HG03575 (cell line): ENCODE results near the gene TAB3.

Experiments used
- ATAC-seq: cut with Tn5 transposase; IDR thresholded peaks from one replicate; pipeline ENCODE4 v1.9.1; 2021; ENCODE audit not compliant: unreplicated experiment, insufficient number of reproducible peaks, low FRiP score; ENCODE audit errors: extremely low read depth

The TAB3 gene

GRCh38 chrX:30791296-30792278, 97.5 kb downstream of the TAB3 start:
- ATAC-seq, result no peak

DNA sequence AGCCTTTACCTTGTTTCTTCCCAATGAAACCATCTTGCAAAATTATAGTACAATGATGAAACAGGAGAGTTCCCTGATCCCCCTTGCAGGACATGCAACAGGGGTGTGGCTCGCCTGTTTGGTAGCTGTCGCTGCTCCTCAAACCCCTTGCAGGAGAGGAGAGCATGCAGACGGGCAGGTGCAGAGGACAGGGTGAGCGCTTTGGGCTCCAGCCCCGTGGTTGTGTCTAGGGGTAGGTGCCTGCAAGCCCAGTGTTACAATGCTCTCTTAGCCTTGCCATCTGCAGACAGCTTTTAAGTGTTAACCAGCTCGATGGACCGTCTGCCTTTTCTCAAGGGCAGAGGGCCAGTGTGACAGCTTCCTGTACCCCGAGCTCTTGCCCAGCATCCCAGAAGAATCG, 102.0 kb downstream of the TAB3 start:
- no peak for ATAC-seq

- ATAC-seq, result no peak
Observed at GRCh38 chrX:30786374-30786773, 102.7 kb downstream of the TAB3 start.

DNA sequence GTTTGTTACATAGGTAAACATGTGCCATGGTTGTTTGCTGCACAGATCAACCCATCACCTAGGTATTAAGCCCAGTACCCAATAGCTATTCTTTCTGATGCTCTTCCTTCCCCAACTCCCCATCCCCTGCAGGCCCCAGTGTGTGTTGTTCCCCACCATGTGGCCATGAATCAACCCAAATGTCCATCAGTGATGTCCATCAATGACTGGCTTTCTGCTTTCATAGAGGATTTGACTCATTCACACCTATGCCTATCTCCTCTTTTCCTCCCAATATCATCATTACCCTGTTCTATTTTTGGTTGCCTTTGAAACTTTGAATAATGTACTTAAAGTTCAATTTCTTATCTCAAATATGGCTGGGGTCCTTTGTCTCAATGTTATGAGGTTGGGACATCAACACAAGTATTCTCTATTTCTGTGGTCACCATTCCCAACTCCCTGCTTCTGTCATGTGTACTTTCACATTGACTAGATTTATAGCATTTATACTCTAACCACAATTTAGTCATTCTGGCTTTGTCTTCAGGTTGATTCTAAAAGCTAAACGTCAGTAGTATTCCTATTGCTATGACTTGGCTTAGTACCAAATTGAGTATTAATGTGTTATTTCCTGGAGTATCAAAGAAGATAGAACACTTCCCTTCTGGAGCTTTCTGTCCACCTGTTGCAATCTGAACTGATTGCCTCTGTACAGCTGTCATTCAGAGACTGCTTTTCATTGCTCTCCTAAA, 107.2 kb downstream of the TAB3 start:
- ATAC-seq, result no peak

- ATAC-seq, result no peak
Observed at GRCh38 chrX:30779453-30780030, 109.5 kb downstream of the TAB3 start.

DNA sequence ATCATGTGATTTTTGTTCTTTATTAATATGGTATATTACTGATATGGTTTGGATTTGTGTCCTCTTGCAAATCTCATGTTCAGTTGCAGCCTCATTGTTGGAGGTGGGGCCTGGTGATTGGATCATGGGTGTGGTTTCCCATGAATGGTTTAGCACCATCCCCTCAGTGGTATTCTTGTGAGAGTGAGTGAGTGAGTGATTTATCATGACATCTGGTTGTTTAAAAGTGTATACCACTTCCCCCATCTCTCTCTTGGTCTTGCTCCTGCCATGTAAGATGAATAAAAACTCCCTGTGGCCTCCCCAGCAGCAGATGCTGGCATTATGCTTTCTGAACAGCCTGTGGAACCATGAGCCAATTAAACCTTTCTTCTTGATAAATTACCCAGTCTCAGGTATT, 111.5 kb downstream of the TAB3 start:
- ATAC-seq, result no peak
